K562 (cell line): ENCODE data around the gene FAM219A. TPM values are rescaled to one million over a fixed set of nuclear protein-coding genes. Genes with fewer than 3 reads are reported as not detected.

ENCODE experiments used
- FOXJ2 ChIP-seq: fragments of 200-800 bp; sonication (Bioruptor generic); IDR thresholded peaks from 2 replicates; pipeline ENCODE4 v1.6.1; 2016; ENCODE audit warnings: missing genetic modification characterization, missing compliant biosample characterization
- HNRNPLL ChIP-seq: fragments of 200-400 bp; formaldehyde crosslinking; IDR thresholded peaks from 2 replicates; pipeline ENCODE4 v1.6.1; 2017; ENCODE audit warnings: low read length, low read depth, mild to moderate bottlenecking; ENCODE audit not compliant: poor library complexity, severe bottlenecking
- KLF16 ChIP-seq: IDR thresholded peaks from 2 replicates; pipeline ENCODE4 v1.6.1; 2016; ENCODE audit warnings: antibody characterized with exemption
- L3MBTL2 ChIP-seq: fragments of 450-650 bp; IDR thresholded peaks from 2 replicates; pipeline ENCODE4 v1.6.1; 2016; ENCODE audit warnings: mild to moderate bottlenecking, moderate library complexity
- PHF20 ChIP-seq: fragments of 450-650 bp; IDR thresholded peaks from 2 replicates; pipeline ENCODE4 v1.6.1; 2018; ENCODE audit not compliant: partially characterized antibody
- polyA plus RNA-seq, 8 experiments: library from polyadenylated mRNA; depleted of rRNA in 4 of 8; stranded (reverse) in 5 of 8; unstranded in 3 of 8; fragments of >200 nt; fragmentation: Nextera tagmentation in 2 of 8; fragmentation: Illumina TruSeq in 1 of 8; extraction: Ambion mirVana in 2 of 8; extraction: Trizol in 1 of 8; gene quantifications; 2 replicates each; pipeline versions ENCODE4 v1.2.1 to v1.2.3, GENCODE V29; 2011 to 2014; ENCODE audit warnings: inconsistent platforms in 1 of 8, missing spikeins in 1 of 8
- total RNA-seq, 7 experiments: library from RNA; depleted of rRNA in 6 of 7; stranded (reverse); fragments of >200 nt in 6 of 7; fragmentation: Illumina TruSeq in 2 of 7; extraction: Trizol in 2 of 7; gene quantifications; 2 replicates each; pipeline versions ENCODE4 v1.2.1 to v1.2.3, GENCODE V29; 2011 to 2021; ENCODE audit warnings: low replicate concordance in 1 of 7
- TF ChIP-seq, protein P1 (sequence below): fragments of 450-650 bp; IDR thresholded peaks from 2 replicates; pipeline ENCODE4 v1.6.1; 2017; ENCODE audit warnings: antibody characterized with exemption, mild to moderate bottlenecking
- TF ChIP-seq, protein P2 (sequence below): sonication (generic); formaldehyde crosslinking; IDR thresholded peaks from 2 replicates; pipeline ENCODE4 v1.8.0; 2022; ENCODE audit warnings: mild to moderate bottlenecking, missing genetic modification reagents
- TF ChIP-seq, protein P3 (sequence below): fragments of 200-800 bp; sonication (Bioruptor generic); IDR thresholded peaks from 2 replicates; pipeline ENCODE4 v1.6.1; 2017; ENCODE audit warnings: missing genetic modification characterization, missing compliant biosample characterization

Gene FAM219A
- total and polyA plus RNA-seq, 9 of the 15 experiments (the other 6 are each of a cell fraction or from before 2014, with no cell fraction given): 0.63 to 8.6 (median 2.9) TPM

DNA sequence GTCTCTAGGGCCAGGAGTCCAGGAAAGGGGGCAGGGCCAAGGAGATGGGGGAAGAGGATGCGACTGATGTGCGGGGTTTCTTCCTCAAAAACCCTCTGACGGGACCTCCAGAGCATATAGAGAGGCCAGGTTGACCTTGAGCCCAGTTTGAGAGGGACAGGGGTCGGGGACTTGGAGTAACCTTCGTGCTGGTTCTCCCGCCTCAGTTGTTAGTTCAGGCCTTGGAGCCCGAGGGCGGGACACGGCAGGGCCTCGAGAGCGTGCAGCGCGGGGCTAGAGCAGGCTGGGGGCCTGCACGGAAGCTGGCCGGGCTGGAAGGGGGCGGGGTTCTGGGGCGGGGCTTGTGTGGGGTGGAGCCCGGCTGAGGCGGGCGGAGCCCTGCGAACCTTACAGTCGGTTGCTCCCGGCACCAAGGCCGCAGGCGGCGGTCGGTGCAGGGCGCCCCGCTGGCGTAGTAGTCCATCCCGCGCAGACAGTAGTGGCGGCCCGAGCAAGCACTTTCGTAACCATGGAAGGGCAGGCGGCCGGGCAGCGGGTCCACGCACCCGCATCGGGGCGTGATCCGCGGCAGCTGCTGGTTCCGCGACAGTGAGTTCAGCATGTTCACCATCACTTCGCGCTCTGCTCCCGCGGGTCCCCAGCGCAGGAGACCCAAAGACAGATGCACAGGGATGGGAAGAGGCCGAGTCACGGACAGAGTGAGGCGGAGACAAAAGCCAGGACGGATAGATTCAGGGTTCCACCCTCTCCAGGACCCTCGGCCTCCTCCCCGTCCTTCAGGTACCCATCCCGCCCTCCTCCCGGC lies 77.7 kb downstream of the FAM219A start (continued):
- TF ChIP-seq, protein P1, sequence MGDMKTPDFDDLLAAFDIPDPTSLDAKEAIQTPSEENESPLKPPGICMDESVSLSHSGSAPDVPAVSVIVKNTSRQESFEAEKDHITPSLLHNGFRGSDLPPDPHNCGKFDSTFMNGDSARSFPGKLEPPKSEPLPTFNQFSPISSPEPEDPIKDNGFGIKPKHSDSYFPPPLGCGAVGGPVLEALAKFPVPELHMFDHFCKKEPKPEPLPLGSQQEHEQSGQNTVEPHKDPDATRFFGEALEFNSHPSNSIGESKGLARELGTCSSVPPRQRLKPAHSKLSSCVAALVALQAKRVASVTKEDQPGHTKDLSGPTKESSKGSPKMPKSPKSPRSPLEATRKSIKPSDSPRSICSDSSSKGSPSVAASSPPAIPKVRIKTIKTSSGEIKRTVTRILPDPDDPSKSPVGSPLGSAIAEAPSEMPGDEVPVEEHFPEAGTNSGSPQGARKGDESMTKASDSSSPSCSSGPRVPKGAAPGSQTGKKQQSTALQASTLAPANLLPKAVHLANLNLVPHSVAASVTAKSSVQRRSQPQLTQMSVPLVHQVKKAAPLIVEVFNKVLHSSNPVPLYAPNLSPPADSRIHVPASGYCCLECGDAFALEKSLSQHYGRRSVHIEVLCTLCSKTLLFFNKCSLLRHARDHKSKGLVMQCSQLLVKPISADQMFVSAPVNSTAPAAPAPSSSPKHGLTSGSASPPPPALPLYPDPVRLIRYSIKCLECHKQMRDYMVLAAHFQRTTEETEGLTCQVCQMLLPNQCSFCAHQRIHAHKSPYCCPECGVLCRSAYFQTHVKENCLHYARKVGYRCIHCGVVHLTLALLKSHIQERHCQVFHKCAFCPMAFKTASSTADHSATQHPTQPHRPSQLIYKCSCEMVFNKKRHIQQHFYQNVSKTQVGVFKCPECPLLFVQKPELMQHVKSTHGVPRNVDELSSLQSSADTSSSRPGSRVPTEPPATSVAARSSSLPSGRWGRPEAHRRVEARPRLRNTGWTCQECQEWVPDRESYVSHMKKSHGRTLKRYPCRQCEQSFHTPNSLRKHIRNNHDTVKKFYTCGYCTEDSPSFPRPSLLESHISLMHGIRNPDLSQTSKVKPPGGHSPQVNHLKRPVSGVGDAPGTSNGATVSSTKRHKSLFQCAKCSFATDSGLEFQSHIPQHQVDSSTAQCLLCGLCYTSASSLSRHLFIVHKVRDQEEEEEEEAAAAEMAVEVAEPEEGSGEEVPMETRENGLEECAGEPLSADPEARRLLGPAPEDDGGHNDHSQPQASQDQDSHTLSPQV: 0 out of 2 replicates have a peak, but pooled peaks have one; percentile 31
- TF ChIP-seq, protein P2, sequence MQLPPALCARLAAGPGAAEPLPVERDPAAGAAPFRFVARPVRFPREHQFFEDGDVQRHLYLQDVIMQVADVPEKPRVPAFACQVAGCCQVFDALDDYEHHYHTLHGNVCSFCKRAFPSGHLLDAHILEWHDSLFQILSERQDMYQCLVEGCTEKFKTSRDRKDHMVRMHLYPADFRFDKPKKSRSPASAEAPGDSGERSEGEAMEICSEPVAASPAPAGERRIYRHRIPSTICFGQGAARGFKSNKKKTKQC (CRISPR knock-in tag): peak; percentile 64; the same call in 1 of the 2 replicates
- TF ChIP-seq, protein P3, sequence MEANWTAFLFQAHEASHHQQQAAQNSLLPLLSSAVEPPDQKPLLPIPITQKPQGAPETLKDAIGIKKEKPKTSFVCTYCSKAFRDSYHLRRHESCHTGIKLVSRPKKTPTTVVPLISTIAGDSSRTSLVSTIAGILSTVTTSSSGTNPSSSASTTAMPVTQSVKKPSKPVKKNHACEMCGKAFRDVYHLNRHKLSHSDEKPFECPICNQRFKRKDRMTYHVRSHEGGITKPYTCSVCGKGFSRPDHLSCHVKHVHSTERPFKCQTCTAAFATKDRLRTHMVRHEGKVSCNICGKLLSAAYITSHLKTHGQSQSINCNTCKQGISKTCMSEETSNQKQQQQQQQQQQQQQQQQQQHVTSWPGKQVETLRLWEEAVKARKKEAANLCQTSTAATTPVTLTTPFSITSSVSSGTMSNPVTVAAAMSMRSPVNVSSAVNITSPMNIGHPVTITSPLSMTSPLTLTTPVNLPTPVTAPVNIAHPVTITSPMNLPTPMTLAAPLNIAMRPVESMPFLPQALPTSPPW: peak; percentile 47; the same call in 1 of the 2 replicates
- TF ChIP-seq KLF16 (no peak), PHF20 (peak; percentile 39), HNRNPLL (peak; percentile 48), FOXJ2 (tag) (no peak), L3MBTL2 (peak; percentile 91)
